Measurements from ENCODE around the gene SHTN1.

The SHTN1 gene

DNA sequence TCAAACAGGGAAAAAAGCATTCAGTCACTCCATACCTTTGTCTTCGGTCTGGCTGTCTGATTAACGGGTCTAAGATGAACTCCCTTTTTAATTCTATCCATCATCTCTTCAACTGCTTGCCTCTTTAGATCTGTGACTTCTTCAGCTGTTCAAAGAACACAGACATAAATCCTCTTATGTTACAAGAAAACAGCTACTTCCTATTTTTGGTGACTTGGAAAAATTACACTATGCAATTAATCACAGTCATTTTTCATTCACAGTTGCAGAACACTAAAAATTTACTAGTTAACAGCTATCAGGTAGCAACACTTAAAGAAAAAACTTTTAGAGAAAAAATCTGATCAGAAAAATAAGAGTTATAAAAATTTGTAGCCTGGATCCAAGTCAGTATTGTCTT lies 89.6 kb downstream of the SHTN1 start:
- DNase-seq = no peak

DNA sequence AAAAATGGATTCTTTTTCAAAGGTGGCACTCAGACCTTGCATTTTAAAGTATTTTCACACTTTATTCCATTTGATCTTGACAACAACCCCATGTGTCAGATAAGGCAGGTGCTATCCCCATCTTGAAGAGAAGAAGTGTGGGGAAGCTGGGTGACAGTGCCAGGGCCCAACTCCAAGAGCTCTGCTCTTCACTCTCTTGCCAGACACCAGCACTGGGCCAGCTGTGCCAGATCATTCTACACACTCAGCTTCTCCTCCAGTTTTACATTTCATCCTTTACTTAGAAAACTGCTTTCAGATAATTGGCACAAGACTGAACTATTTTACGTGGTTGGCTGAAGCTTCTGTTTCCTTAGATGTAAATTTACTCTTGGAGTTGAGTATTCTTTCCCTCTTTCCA lies 91.3 kb downstream of the SHTN1 start:
- DNase-seq = no peak

DNA sequence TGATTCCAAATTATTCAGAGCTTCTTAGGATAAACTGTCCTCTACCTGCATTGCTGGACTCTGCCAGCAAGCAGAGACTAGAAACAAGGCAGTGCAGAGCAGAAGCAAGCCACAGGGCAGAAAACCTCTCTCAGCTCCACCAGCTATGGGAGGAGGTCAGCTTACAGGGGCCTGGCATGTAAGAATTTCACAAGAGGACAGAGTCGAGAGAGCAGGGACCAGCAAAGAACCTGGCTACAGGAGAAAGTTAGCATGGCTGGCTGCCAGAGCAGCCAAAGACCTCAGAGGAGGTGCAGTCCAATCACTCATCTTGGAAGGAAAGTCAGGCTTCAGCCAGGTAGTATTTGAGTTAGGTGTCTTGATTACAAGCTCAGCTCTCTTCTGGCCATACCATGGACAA lies 92.8 kb downstream of the SHTN1 start:
- no peak for DNase-seq

DNA sequence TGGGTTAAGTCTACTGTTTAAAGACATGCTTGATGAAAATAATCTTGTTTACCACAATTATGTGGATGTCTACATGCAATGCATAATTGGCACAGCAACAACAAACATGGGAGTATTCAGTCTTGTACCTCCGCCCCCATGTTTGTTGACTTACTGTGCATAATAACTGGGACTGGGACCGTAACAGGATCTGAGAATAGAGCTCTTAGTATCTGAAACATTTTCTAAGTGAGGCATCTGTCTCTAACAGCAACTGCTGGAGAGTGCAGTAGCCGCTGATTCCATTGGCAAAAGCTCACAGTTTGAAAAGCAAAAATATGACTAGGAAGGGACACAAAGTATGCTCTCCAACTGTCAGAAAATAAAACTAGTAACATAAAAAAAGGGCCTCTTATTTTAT lies 94.1 kb downstream of the SHTN1 start:
- no peak for DNase-seq

DNA sequence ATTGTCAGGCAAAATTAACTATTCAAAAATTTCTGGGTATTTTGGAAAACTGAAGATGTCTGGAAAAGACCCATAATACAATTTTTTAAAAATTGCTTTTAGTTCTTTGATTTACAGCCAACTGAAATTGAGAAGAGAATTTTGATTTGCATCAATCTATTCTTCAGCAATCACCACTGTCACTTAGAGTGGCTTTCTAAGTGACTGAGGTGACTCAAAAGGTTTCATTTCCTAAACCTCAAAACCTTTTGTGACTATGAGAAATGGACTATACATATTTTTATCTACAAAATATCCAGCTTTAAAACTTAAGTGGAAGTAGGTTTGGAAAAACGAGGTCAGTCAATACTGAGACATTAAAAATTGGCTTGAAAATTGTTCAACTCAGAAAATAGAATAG lies 95.7 kb downstream of the SHTN1 start:
- DNase-seq = no peak

DNA sequence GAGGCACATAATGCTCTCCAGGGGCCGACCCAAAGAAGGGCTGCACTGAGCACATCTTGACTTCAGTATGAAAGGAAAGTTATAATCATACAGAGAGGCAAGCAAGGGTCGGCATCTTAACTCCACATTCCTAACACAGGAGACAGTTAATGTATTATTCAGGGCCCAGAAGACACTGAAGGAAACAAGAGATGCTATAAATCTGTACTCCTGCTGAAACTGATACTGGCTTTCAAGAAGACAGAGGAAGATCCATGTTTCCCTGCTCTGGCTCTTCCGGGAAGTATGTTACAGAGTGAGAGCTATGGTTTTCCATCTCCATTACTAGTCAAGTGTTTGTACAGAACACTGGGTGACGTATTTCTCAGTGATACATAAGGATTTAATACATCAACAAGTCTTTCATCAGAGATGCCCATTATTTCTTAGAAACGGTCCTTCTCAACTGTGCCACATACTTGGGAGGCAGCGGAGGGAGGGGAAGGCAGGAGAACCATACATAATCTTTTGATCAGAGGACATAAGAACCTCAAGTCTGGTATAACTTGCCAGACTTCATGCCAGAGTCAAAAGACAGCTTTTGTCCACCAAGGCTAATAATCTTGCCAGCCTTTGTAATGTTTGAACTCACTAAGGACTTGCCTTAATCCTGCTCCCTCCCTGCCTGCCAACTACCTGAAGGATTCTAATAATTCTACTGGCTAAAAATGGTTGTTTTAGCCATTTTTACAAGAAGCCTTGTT lies 97.6 kb downstream of the SHTN1 start:
- no peak for DNase-seq

DNA sequence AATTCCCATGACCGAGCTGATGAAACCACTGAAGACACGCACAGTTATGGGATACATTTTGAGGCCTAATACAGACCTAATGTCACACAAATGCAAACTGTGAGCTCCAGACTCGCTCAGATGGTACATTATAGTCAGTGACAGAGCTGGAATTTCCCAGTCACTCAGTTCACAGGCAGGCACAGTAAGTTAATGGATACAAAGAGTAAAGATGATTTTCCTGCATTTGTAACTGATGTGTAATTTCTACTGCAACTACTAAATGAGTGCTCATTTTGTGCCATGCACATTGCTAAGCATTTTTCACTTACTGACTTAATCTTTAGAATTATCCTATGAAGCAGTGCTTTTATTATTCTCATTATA lies 99.2 kb downstream of the SHTN1 start:
- DNase-seq = no peak

DNA sequence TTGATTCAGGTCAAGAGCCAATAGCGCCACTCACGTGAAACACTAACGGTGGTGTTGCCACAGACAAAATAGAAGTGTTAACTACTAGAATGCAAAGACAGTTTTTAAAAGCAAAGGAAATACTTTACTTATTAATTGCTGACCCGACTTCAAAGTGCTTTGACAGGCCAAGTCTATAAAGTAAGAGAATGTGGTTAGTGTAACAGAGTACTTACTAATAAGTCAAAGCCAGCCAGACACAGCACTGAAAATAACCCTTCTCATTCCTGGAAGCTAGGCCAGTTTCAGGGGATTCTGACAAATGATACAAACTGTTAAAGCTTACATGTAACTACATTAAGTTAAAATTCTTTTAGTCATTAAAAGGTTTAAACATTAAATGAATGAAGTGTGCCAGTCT lies 105.4 kb downstream of the SHTN1 start:
- DNase-seq = no peak

DNA sequence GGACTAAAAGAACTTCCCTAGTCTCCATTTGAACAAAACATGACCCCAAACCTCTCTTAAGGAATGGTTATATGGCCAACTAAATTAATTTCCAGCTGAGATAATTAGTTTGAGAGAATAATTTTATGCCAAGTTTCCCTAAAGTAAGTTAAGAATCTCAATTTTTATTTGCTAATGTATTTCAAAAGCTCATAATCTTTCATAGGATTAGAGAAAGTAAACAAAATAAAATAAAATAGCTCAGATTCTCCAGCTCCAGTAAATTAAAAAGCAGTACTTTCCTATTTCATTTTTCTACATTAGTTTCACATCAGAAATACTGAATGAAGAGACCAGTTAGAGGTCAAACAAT lies 111.3 kb downstream of the SHTN1 start:
- no peak for DNase-seq

DNA sequence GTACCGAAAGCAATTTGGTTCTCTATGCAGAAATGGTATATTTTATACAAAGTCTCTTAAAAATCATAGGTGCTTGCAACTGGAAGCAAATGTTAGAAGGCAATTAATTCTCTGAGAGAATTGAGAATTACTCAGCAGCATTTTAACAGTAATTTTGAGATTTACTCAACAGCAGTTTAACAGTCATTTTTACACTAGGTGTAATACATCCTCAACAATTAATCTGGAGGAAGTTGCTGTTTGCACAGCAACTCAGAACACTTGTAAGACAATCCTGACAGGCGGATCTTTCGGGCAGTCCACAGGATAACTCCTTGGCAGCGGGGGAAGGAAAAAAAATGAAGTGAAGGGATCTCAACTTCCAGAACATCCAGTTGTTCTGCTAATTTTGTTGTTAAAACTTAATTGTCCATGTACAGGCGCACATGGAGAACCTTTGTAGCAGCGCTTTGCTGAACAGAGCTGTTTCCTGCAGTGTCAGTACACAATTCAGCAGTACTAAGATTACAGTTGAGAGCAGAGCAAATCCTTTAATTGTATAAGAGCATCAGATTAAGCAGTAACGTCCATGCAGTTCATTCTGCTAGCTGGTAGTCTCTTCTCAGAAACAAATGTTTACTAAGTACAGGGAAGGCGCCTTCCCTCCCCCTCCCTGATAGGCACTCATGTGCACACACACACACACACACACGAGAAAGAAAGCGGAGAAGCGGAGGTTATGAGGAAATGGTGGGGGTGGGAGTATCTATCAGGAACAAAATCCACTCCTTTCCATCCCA lies 111.9 kb downstream of the SHTN1 start:
- no peak for DNase-seq

DNA sequence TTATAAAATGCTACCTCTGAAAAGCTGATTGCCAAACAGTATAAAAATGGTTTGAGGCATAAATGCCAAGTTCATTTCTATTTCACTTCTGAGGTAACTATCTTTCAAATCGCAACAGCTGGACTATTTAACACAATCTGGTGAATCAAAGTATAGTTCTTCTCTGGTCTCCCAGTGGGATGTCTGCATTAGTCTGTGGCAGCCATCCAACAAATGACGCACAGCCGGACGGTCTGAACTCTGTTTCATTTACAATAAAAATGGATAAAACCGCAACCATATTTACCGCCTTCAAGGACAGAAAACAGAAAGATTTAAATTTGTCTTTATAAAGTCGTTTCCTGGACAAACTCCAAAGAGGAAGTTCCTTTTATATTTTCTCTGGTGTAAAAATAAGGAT lies 113.8 kb downstream of the SHTN1 start:
- peak; percentile 87 for DNase-seq

DNA sequence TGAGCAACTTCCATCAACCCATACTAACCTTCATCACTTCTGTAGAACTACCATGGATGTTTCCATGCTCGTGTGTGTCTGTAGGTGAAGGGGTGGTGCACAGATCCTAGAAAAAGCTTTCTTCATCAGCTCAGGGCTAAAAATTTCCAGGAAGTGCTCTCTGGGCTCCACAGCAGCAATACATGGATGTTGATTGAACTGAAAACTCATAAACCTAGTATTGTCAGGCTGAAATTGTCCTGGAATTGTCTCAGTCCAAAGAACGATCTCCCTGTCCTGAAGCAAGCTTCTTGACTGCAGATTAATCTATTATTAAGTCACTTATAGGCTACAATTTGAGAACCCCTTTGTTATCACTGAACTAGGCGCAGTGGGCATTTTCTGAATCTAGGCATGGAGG lies 115.9 kb downstream of the SHTN1 start:
- no peak for DNase-seq

DNA sequence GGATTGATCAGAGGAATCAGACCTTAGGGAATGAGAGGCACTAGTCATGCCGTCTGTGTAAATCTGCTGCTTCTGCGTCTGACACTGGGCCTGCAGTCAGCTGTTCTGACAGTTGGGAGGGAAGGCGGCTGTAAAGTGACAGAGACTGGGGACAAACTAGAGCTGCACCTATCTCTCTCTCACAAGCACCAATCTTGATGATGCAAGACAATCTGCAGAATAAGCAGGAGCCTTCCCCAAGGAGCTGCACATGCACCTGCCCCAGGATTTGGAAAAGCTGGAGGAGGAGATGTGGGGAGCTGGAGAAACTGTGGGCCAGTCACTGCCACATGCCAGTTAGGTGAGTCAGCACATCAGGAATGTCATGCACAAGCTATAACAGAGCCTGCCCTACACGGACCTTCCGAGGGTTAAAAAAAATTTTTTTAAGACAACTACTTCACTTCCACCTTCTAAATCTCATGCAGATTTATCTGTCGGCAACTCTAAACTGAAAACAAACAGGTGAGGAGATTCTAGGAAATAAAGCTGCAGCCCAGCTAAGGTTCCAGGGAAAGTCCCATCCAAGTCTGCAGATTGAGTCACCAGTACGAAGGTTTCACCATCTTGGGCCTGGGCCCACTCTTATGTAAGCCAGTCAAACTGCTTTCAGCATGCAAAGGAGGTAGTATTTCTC lies 116.5 kb downstream of the SHTN1 start:
- peak; percentile 80 for DNase-seq

DNA sequence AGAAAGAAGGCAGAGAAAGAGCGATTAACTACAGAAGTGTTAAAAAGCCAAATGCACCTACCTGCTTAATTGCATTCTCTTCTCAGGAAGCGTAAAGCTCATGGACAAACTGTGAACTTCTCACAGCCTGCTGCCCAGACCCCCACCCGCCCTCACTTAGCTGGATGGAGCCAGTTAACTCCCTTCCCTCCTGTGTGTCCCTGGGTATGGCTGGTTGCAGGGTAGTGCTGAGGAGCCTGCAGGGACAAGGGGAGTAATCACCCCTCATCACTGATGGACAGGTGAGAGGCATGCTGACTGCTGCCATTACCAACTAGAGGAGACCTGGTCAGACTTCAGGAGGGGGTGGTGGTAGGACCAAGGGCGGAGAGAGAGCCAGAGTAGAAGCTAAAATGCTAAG lies 118.2 kb downstream of the SHTN1 start:
- no peak for DNase-seq

DNA sequence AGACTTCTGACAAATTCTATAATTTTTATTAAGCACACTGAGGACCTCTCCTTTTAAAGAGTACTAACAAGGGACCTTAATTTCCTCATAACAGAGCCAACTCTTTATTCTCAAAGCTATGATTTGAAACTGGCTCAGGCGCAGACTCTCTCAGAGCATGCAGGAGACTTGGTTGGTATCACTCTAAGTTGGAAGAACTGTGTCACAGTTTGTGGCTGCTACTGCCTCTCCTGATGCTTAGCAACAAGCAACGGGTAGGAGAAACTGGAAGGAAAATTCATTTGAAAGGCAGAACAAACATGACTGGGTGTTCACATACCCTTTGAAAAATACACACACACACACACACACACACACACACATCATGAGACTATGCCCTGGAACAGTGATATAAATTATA lies 122.3 kb downstream of the SHTN1 start:
- no peak for DNase-seq

DNA sequence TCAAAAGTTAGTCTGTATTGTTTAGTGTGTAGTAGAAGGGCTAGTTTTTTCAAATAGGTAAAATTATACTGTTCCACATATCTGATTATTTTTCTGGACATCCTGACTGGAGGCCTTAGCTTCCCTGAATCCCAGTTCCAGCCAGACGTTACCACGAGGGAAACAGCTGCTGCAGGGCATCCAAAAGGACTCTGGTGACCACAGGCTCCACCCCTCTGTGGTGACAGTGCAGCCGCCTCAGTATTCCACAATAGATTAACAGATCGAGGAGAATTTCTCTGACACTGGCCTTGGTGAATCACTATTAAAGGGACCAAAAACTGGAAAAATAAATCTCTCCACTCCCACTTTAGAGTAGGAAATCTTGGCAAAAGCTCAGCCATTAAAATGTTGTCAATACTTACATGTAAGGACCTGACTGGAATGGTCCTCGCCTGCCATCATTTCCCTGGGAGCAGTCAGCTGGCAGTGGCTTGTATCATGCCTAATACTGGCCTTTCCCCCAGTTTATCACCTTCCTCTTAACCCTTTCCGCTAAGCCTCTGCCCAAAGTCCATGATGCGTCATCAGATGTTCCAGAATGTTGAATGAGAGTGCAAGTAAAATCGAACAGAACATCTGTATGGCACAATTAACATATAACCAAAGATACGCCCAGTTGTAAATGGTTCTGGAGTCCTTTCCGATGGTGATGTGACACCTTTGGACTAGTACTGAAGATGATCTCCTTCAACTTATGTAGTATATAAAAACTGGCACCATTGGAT lies 124.1 kb downstream of the SHTN1 start:
- no peak for DNase-seq

DNA sequence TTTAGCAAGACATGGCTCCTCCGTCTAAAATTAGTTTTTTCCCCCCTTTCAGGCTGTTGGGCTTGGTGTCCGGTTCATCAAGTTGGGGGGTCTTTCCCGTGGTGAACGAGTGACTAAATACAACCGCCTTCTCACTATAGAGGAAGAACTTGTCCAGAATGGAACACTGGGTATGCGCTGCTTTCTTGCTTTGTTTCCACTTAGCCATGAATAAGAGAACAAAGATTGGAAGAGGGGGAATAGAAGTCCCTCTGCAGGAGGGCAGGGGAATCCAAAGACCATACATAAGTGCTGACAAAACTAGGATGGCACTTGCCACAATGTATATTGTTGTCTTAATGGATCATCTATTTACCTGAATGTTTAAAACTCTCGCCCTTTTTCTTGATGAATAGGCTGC lies 125.2 kb downstream of the SHTN1 start:
- DNase-seq = no peak

DNA sequence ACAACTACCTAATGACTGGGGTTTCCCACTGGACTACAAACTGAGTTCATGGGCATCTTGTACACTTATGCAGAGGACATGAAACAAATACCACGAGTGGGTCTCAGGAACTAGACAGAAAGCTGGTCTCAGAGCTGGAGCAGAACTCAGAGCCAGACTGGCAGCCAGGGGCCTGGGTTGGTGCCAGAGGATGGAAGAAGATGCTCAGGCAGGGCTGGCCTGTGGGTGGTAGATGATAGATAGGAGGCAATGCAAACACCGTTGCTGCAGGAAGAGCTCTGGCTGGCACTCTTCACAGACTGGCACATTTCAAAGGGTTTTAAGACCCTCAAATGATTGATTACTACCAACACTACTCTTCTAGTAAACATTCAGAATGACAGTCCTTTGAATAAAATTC lies 126.9 kb downstream of the SHTN1 start:
- no peak for DNase-seq

DNA sequence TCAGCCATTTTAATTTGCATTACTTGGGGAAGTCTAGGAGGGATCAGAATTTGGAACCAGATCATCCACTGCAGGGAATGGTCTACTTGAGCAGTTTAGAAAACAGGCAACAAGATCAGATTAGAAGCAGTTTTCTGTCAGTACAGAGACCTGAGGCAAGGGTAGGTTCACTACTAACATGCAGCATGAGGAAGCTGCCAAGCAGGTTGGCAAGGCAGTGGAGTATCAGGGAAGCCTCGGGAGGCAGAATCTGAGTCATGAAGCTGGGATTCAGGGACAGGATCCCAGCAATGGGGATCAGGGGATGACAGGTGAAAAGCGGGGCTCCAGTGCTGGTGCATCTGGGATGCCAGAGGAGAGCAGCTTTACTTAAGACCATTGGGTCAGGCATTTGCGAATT lies 127.6 kb downstream of the SHTN1 start:
- DNase-seq = no peak

DNA sequence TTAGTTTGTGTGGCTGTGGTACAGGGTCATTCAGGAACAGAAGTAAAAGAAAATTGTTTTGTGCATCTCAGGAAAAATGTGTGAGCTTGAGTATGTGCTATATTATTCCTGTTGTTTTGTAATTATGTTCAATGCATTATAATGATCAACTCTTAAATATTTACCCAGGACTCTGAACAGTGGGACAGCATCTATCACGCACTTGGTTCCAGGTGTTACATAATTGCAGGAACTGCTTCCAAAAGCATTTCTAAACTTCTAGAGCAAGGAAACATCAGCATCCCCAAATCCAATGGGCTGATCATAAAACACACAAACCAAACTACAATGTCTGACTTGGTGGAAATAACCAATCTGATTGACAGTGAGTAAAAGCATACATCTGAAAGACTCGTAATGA lies 129.1 kb downstream of the SHTN1 start:
- DNase-seq = no peak

DNA sequence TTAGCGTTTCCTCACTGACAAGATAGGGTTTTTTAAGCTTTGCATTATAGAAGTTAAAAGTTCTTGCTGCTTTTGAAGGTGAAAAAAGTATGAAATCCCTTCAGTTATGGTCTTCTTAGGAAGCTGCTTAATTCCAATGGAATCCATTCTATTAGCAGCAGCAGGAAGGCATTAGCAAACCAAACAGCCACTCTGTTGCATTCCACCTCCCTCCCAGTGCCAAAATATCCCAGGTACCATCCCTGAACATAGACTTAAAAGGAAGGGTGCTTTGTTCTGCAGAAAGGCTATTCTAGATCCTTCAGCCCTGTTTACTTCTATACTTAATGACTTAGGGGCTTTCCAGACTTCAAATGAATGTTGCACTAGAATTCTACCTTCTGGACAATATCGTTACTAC lies 131.9 kb downstream of the SHTN1 start:
- DNase-seq = no peak

DNA sequence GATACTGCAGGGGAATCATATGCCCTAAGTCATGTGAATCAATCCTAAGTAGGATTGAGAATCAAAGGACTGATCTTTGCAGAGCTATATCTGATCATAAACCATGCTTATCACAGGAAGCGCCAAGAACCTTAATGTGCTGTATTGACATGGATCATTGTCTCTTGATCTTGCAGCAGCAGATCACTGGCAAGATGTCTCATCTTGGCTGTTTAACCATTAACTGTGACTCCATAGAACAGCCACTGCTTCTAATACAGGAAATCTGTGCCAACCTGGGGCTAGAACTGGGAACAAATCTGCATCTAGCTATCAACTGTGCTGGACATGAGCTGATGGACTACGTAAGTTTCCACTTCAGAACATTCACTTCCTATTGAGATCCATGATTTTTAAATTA lies 134.0 kb downstream of the SHTN1 start:
- no peak for DNase-seq

DNA sequence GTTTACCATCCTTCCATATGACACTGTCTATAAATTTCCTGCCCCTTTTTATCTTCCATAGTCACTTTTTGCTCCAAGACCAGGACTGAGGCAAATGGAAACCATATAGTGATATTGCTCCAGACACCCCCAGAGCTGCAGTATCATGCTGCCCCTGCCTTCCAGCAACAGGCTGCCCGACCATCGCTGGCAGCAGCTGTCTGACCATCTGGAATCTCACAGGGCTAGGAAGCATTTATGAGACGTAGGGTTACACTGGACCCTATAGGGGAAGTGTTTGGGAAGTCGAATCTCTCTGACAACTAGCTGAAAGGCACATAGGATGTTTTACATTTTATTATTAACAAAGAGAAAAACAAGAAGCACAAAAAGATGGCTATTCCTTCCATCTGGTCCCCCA lies 136.3 kb downstream of the SHTN1 start:
- no peak for DNase-seq

Measured in HCEC 1CT (cell line).